Measurements from ENCODE around the gene SUPT20HL1.

SUPT20HL1 gene

GRCh38 chrX:24399550-24399949, 39.1 kb downstream of the SUPT20HL1 start:
- no peak for DNase-seq

DNA sequence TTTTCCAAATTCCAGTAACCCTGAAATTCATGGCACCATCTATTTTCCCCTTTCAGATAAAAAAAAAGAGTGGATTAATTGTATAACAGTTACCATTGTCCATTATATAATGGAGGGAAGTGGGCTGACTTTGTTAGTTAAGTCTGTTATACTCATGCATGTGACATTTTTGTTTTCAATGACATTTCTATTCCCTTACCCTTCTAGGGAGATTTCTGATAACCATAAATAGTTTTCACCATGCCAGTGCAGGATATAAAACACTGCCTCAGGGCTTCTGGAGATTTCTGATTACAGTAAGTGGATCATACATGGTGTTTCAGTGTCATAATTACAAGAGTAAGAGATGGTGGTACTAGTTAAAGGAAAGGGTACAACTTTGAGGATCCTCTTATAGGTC, 45.5 kb downstream of the SUPT20HL1 start:
- no peak for DNase-seq

Measured in CD4-positive, alpha-beta T cell treated with Interferon gamma for 1 hour (primary cell).